ENCODE measurements around the gene FARP2. TPM values are rescaled to one million over a fixed set of nuclear protein-coding genes. Genes with fewer than 3 reads are reported as not detected.

Gene FARP2
- total and polyA plus RNA-seq, 11 donors = 7.9 to 31.8 (median 20.1) TPM

- H3K4me3 ChIP-seq = no peak overlapping the region
- no peak for TF ChIP-seq POLR2A (IDR thresholded peaks at IDR 0.05)
- TF ChIP-seq CTCF (IDR thresholded peaks at IDR 0.05) = no peak
- intact Hi-C loops (cut with DNase I) = loop anchor here in 1 of 10 donors (5.0 kb wide), 1 partner anchor 37 kb away; no protein-coding TSS in a partner anchor
- H3K27ac ChIP-seq = peak overlapping the region in 1 of 12 donors; percentile 61
- 82 to 90% (median 87%) methylated on average over 18 of the region's 18 CpGs for WGBS, 4 donors
- ATAC-seq = peak in 1 of 4 donors; percentile 6
- no peaks in the 10 kb centered on the region for H3K27me3 ChIP-seq
- H3K36me3 ChIP-seq = no peaks in the 10 kb centered on the region
- no peaks in the 10 kb centered on the region for H3K9me3 ChIP-seq
- peaks cover 0 to 69% (median 39%) of the 10 kb centered on the region in 12 donors for H3K4me1 ChIP-seq
- no peak for DNase-seq
Measured at GRCh38 chr2:241308832-241309500, 47.1 kb upstream of the FARP2 start.

- intact Hi-C loops (cut with DNase I) = loop anchor here in 1 of 10 donors (5.0 kb wide), 1 partner anchor 37 kb away; no protein-coding TSS in a partner anchor
- 37 to 68% (median 51%) methylated on average over 2 of the region's 2 CpGs for WGBS, 4 donors
Measured at GRCh38 chr2:241309684-241310117, 46.4 kb upstream of the FARP2 start.

GRCh38 chr2:241310917-241311566 lies 45.0 kb upstream of the FARP2 start:
- H3K27me3 ChIP-seq = no peaks in the 10 kb centered on the region
- TF ChIP-seq POLR2A (IDR thresholded peaks at IDR 0.05) (no peak), CTCF (IDR thresholded peaks at IDR 0.05) (no peak)
- H3K27ac ChIP-seq = no peak overlapping the region
- H3K4me3 ChIP-seq = no peak overlapping the region
- no peaks in the 10 kb centered on the region for H3K9me3 ChIP-seq
- ATAC-seq (no peak), DNase-seq (no peak)
- H3K4me1 ChIP-seq = peaks cover 0 to 59% (median 32%) of the 10 kb centered on the region in 12 donors
- intact Hi-C loops (cut with DNase I) = loop anchor here in 1 of 10 donors (1.0 kb wide), 1 partner anchor 37 kb away; no protein-coding TSS in a partner anchor
- H3K36me3 ChIP-seq = no peaks in the 10 kb centered on the region
- 89 to 94% (median 91%) methylated on average over 13 of the region's 13 CpGs for WGBS, 4 donors

More at GRCh38 chr2:241309684-241310117, 46.4 kb upstream of the FARP2 start:
- Histone ChIP-seq H3K27me3 (no peaks in the 10 kb centered on the region), H3K4me1 (peaks cover 0 to 68% (median 38%) of the 10 kb centered on the region in 12 donors), H3K4me3 (no peak overlapping the region), H3K27ac (peak overlapping the region in 2 of 12 donors; percentile 19 to 61), H3K9me3 (no peaks in the 10 kb centered on the region), H3K36me3 (no peaks in the 10 kb centered on the region)
- no peak for TF ChIP-seq CTCF (IDR thresholded peaks at IDR 0.05)
- TF ChIP-seq POLR2A (IDR thresholded peaks at IDR 0.05) = no peak
- DNase-seq (no peak), ATAC-seq (peak in 1 of 4 donors; percentile 3)

- 73 to 78% (median 76%) methylated on average over 4 of the region's 4 CpGs for WGBS, 4 donors
- DNase-seq (no peak), ATAC-seq (no peak)
- Histone ChIP-seq H3K27me3 (no peaks in the 10 kb centered on the region), H3K27ac (no peak overlapping the region), H3K4me1 (peaks cover 0 to 65% (median 37%) of the 10 kb centered on the region in 12 donors), H3K36me3 (no peaks in the 10 kb centered on the region), H3K4me3 (no peak overlapping the region), H3K9me3 (no peaks in the 10 kb centered on the region)
- intact Hi-C loops (cut with DNase I) = no loop called here
- no peak for TF ChIP-seq POLR2A (IDR thresholded peaks at IDR 0.05)
Measured at GRCh38 chr2:241312082-241312481, 44.0 kb upstream of the FARP2 start.

All from heart left ventricle (tissue), 16 donors.